GM18867 (cell line): Measurements from ENCODE around the gene HOPX.
"Not testable (repeated sequence)": the region's sequence is repeated elsewhere in the genome, so short reads cannot be mapped to it uniquely, and the experiment has no call there.

Experiments
- ATAC-seq: cut with Tn5 transposase; IDR thresholded peaks from one replicate; pipeline ENCODE4 v1.9.1; 2021; ENCODE audit warnings: mild to moderate bottlenecking, moderate library complexity; ENCODE audit not compliant: unreplicated experiment

The HOPX gene

GRCh38 chr4:56655627-56656345 lies 25.3 kb downstream of the HOPX start:
- no peak for ATAC-seq

DNA sequence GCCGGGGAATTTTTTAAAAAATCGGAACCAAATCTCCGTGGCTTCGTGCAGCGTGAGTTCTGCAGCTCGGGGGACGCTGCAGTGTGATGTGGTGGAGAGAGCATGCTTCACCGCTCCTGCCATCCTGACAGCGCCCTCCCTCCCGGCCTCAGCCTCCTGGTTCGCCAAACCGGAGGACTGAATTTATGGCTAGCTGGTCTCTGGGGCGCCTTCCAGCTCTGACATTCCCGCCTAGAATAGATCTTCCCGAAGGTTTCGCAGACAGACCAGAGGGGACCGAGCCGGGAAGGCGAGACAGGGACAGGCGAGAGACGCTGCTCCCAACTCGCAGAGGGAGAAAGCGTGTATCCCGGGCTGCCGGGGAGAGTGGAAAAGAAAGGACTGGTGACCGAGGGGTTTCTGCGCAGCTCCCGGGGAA lies 25.9 kb downstream of the HOPX start:
- no peak for ATAC-seq

DNA sequence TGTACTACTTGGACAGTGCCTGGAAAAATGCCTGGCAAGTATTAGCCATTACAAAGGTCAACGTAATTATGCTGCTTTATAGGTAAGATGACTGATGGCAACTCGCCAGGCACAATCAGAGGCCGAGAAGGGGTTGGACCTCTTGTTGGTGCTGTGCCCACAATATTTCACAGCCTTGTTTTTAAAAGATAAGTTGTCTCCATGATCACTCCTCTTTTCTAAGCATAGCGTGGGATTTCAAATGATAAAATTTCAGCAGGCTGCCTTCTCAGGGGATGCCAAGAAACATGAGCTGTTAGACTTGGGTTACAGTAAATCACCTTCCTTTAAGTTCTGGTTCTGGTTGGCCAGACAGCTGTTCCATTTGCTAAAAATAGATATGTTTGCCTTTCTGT lies 26.9 kb downstream of the HOPX start:
- no peak for ATAC-seq

DNA sequence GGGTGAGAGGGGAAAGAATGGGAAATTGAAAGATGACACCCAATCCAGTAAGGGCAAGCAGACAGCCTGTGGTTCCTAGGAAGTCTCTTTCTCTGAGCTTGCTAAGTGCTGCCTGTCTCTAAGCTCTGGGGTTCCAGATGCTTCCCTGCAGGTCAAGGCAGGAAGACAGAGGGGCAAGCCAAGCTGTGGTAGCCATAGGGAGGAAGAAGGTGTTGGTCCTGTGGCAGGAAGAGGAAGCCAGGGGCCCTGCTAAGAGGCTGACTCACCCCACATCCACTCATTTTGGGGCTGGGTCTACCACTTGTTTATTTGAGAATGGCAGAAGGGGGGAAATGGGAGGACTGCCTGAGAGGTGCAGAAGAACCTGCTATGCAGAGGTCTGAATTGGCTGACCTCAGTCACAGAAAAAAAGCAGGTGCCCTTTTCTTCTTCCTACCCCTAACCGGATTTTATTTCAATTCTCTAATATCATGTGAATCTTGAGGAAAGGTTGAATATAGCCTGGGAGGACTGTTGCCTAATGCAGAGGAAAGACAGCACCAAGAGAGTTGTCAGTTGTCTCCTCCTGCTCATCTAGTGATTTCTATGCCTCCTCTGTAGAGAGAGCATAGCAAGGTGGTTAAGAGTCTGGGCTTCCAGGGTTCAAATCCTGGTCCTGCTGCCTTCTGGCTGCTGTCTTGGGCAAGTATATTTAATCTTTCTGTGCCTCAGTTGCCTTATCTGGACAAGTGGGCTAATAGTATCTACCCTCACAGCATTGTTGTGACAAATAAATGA lies 27.4 kb downstream of the HOPX start:
- ATAC-seq: no peak

DNA sequence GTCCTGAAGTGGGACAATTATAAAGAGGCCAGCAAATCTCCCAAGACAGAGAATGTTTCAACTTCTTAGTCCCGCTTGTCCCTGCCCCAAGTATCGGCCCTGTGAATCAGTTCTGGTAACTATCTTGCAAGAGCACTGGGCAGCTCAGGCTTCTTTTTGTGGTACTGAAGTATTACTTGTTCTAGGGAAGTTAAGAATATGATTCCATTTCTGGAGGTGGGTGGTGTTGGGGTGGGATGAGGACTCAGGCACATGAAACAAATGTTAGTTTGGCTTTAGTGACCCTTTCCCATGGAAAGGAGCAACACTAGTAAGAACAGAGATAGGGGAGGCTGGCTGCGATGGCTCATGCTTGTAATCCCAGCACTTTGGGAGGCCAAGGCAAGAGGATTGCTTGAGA lies 28.9 kb downstream of the HOPX start:
- no peak for ATAC-seq

GRCh38 chr4:56651056-56651350 lies 30.1 kb downstream of the HOPX start:
- no peak for ATAC-seq

DNA sequence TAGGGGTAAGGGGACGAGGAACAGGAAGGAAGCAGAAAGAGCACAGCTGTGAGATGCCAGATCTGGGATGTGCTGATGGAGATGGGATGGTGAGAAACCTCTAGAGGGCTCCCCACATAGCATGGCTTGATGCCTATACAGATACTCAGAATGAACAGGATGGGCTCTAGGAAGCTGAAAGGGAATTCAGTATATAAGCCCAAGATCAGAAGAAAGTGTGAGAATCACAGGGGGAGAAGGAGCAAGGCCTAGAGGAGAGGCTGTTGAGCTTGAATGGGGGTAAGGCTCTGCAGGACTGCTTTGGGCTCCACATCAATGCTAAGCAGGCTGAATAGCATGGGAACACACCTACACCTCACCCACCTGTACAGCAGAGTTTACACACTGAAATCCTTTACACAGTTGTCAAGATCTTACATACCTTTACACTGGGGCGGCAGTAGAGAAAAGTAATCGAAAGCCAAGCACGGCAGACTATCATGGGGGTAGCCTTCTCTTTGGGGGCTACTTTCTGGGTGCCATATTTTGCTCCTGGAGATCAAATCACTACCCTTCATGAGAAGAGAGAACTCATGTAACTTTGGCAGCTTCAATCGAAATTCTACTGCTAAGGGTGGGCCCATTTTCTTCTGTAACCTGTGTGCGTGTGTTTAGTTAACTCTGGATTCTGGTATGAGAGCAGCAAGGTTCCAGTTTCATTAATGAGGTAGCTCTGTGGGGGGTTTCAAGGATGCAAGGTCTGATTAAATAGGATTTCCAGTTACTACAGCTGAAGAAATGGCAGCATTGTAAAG lies 30.6 kb downstream of the HOPX start:
- ATAC-seq: no peak

DNA sequence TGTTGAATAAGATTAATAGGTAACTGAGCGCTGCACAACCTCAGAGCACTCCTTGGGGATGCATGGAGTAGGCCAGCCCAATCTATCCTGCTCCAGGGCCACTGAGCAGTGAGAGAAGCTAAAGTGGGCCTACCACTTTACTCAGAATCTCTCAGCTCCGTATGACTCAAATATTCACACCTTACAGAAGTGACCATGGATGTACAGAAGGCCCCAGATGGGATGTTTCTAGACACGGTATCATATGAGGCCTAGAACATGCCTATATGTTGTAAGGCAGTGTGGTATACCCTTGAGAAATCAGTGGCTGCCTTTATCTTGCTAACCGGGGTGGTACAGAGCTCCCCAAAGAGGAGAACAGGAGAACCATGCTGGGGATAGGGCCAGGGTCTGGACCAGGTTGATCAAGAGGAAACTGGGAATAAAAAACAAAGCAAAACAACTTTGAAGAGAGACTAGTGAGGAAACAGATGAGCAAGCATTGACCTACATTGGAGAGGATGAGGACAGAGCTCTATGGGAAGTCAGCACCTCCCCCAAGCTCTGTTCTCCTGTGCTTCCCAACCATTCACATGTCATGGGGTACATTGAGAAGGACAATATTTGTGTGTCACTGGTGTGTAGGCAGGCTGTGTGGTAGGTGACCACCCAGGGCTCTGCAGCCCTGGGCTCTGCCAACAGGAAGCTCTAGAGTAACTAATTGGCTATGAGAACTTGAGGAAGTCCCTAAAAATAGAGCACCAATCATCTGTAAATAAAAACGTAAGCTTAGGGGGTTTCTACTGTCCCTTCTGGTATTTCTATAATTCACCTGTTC lies 31.4 kb downstream of the HOPX start:
- ATAC-seq: no peak

GRCh38 chr4:56648824-56649151 lies 32.3 kb downstream of the HOPX start:
- no peak for ATAC-seq

DNA sequence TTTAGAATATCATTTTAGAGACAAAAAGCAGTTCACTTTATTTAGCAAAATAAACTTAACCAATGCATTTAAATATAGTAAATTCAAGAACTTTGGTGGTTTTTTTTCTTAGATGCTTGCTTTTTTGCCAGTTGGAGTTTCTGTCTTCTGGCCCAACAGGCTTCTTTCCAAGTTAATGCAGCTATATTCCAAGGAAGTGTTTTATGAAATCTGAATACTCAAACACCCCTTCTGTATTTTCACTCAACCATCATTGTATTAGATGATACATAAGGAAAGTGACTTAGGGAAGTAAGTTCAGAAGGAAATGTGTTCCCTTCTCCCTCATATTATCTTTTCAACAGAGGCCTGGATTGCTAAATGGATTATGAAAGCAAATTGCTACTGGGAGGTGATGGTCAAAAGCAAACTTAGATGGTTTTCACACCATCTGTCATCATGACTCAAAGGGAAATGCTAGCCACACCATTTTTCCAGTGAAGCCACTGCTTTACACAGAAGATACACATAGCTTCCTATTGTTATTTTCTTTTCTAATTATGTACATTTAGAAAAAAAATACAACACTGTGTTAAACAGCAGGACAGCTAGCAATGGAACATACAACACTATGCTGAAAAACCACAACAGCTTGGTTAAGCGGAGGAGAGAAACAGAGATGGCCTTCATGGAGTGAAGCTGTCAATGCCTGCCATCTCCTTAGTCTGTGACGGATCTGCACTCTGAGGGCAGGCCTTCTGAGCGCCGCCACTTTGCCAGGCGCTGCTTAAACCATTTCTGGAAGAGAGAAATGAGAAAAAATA lies 32.9 kb downstream of the HOPX start:
- peak; percentile 73 for ATAC-seq

DNA sequence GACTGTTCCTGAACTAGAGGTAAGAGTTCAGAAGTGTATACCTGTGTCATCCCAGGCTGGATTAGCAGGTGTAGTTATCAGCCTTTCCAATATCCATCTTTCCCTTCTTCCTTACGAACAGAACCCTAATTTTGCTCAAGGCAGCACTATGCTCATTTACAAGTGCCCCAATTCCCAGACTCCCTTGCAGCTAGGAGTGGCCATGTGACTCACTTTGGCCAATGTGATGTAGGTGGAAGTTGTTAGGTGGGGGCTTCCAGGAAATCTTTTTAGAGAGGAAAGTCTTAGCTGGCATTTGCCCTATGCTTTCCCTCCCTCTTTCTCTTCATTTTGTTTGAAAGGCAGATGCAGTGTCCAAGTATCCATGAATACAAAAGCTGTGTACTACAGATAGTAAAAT lies 34.8 kb downstream of the HOPX start:
- no peak for ATAC-seq

- no peak for ATAC-seq
Measured at GRCh38 chr4:56643596-56643995, 37.5 kb downstream of the HOPX start.

DNA sequence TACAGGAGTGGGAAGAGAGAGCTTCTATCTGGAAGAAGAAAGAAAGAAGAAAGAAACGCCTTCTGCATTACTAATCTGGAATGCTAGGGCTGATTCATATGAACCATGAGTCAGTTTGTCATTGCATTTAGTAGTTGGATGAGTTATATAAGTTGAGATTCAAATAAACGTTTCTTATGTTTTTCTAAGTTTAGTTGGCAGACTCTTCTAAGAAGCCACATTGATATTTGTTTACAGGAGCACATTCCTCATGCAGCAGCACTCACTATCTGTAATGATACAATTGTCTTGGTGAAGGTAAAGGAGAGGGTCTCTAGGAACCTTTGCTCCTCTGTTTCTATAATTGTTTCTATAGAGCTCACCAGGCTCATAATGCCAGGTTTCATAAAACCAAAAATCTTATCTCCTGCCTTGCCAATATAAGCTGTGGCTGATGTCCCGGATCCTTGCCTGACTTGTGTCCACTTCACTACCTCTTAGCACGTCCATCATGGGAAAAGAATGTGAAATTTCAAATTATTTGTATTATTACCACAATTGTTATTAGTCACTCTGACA lies 39.5 kb downstream of the HOPX start:
- ATAC-seq: no peak

DNA sequence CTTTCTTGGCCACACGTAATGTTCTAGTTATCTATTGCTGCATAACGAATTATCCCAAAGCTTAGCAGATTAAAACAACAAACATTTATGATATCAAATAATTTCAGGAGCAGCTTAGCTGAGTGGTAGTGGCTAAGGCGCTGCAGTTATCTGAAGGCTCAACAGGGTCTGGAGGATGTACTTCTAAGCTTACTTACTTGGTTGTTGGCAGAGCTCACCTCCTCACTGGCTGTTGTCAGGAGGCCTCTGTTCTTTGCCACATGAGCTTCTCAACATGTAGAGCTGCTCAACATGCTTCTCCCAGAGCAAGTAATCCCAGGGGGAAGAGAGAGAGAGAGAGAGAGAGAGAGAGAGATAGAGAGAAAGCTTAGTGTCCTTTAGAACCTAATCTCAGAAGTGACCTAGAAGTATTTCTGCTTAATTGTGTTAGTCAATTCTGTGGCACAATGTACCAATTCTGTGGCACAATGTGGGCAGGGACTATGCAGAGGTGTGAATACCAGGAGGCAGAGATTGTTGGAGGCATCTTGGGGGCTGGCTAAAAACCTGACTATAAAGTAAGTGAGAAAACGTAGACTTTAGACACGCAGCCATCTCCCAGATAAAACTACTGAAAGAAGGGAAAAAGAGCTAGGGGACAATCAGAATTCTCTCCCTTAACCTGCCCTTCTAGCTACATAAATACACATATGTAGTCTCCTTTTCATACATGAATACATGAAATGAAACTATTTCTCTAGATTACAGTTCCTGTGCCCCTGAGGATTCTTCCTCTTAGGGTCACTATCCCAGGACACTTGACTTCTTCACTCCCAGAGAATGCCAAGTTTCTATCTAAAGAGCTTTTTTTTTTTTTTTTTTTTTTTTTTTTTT lies 40.2 kb downstream of the HOPX start:
- no peak for ATAC-seq

DNA sequence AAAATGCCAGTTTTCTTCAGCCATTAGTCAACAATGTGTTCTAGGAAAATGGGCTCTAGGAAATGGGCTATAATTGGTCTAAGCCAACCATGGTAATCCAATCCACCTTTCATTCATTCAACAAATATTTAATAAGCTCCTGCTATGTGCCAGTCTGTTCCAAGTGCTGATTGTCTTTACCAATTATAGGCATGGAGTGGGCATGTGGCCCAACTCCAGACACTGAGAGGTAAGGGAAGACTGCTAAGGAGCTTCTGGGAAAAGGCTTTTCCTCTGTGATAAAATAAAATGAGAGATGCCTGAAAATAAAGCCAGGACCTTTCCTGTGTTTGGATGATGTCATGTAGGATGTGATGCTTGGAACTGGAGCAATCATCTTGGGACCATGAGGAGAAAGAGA lies 43.3 kb downstream of the HOPX start:
- no peak for ATAC-seq

DNA sequence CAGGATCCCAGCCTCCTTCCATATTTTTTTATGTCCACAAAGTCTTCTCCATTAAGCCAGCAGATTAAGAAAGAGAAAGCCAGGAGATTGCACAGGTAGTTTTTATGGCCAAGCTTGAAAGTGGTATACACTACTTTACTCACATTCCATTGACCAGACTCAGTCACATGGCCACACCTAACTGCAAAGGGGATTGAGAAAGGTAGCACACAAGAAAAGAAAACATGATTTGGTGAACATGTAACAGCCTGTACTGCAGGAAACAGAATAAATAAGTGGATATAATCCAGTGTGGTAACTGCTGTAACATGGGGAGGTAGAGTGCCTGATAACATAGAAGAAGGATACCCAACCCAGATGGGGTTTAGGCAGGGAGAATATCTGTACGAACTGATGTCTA lies 43.9 kb downstream of the HOPX start:
- ATAC-seq: no peak

DNA sequence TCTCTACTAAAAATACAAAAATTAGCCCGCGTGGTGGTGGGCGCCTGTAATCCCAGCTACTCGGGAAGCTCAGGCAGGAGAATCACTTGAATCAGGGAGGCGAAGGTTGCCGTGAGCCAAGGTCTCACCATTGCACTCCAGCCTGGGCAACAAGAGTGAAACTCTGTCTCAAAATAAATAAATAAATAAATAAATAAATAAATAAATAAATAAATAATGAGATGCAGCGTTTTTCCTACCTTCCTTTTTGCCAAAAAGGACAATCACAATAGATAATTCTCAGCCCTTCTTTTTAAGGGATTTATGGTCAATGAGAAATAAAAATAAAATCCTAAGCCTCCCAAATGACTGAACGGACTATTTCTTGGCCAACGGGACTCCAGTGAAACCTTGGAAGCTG lies 46.1 kb downstream of the HOPX start:
- not testable (repeated sequence) for ATAC-seq

GRCh38 chr4:56633486-56633885 lies 47.6 kb downstream of the HOPX start:
- ATAC-seq: no peak
